ENCODE data around the gene RRAGD.
"Not testable (repeated sequence)": the region's sequence is repeated elsewhere in the genome, so short reads cannot be mapped to it uniquely, and the experiment has no call there.

The RRAGD gene

DNA sequence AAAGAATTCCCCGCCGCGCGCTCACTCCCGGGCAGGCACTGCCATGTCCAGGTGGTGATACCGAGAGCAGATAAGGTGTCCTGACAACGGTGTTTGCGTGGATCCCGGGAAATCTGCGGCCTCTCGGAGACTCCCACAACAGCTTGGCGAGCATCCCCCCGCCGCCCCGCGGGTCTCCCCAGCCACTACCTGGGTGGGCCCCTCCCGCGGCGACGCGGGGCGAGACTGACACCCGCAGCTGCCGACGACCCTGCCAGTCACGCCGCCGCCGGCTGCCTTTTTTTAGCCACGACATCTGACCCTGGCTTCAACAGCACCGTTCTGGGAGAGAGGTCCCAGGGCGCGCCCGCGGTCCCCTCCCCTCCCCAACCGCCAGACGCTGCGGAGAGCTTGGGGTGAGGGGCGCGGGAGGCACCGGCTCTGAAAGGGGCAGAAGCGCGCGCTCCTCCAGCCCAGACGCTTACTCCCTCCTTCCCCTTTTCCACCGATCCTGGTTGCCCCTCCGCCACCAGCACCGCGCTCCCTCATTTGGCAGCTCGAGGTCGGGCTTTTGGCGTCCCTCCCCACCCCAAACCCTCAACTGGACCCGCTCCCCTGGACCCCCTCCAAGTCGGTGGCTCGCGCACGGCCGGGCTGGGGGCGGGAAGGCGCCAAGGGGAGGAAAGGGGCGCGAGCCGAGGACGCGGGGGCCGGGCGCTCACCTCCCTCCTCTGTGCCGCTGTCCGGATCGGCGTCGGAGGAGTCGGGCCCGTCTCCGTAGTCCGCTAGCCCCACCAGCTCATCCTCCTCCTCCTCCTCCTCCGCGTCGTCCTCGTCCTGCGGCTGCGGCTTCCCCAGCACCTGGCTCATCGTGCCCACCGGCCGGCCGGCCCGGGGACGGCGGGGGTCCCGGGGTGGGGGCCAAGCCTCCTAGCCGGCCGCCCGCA, 665 bp downstream of the RRAGD start:
- DNase-seq (ENCODE audit: low spot score): no peak

DNA sequence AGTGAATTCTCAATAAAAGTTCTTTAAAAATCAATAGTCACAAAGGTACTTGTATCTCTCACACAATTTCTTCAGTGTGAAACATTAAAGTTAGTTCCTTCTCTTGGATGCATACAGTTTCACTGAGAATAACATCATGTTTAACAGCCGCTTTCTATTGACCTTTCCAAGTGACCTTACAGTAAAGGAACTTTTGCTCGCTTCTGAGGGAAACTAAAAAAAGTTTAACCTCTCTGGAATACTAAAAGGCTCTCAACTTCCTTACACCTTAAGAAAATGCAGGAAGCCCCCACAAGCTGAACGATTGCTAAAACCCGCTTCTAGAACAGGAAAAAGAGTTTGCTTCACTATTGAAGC, 1.3 kb downstream of the RRAGD start:
- no peak for DNase-seq (ENCODE audit: low spot score)

DNA sequence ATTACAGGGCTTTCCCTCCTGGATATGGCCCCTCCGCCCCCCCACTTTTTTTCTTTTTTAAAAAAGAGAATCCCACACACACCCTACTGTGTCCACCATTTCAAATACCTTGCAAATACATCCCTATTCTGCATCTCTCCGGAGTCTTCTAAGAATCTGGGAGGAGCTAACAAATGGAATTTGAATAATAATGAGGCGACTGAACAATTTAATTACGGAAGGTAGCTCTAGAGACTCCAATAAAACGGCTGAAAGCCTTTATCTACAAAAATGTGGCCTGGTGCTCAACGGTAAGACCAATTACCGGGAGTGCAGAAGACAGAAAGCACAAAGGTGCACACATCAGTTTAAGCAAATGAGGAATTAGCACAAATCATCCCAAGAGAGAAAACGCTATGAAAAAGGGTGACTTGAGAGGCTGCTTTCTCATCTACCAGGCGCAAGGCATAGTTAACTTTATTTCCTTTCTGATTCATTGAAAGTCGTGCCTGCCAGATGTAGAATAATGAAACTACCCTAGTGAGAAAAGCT, 1.8 kb downstream of the RRAGD start:
- DNase-seq (ENCODE audit: low spot score): no peak

- no peak for DNase-seq (ENCODE audit: low spot score)
These were observed 2.5 kb downstream of the RRAGD start for GRCh38 chr6:89409461-89410035.

GRCh38 chr6:89406141-89406540, 5.9 kb downstream of the RRAGD start:
- no peak for DNase-seq (ENCODE audit: low spot score)

- DNase-seq (ENCODE audit: low spot score): no peak
These were observed 7.6 kb downstream of the RRAGD start for GRCh38 chr6:89404512-89404911.

GRCh38 chr6:89402776-89403175, 9.3 kb downstream of the RRAGD start:
- DNase-seq (ENCODE audit: low spot score): no peak

GRCh38 chr6:89400912-89401399, 11.1 kb downstream of the RRAGD start:
- no peak for DNase-seq (ENCODE audit: low spot score)

GRCh38 chr6:89400050-89400449, 12.0 kb downstream of the RRAGD start:
- DNase-seq (ENCODE audit: low spot score): no peak

- DNase-seq (ENCODE audit: low spot score): no peak
These were observed 13.1 kb downstream of the RRAGD start for GRCh38 chr6:89398762-89399525.

- not testable (repeated sequence) for DNase-seq (ENCODE audit: low spot score)
These were observed 14.2 kb downstream of the RRAGD start for GRCh38 chr6:89397884-89398283.

- DNase-seq (ENCODE audit: low spot score): no peak
These were observed 18.4 kb downstream of the RRAGD start for GRCh38 chr6:89393659-89394058.

DNA sequence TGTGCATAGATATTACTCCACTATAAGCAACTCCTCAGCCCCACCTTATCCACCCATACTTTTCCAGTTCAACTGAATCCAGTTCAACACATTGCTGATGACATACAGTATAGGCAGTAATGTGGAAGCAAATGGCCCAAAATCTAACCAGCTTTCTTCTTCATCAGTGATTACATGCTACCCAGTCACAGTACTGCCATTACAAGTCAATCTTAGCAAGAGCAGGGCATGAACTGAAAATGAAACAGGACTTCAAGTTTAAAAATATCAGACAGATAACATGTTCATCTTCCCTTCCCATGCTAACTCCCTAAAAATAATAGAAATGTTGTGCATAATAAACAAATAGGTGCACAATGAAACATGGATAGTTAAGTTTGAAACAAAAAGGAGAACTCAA, 19.2 kb downstream of the RRAGD start:
- DNase-seq (ENCODE audit: low spot score): no peak

DNA sequence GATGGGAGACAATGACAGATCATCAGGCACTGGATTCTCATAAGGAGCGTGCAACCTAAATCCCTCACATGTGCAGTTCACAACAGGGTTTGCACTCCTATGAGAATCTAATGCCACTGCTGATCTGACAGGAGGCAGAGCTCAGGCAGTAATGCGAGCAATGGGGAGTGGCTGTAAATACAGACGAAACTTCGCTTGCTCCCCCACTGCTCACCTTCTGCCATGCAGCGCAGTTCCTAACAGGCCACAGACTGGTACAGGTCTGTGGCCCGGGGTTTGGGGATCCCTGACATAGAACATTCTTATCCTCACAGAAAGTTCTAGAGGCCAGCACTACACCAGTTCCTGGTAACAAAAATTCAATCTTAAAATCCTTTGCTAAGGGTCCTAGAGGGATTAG, 23.2 kb downstream of the RRAGD start:
- DNase-seq (ENCODE audit: low spot score): no peak

- DNase-seq (ENCODE audit: low spot score): no peak
These were observed 24.4 kb downstream of the RRAGD start for GRCh38 chr6:89387516-89388201.

DNA sequence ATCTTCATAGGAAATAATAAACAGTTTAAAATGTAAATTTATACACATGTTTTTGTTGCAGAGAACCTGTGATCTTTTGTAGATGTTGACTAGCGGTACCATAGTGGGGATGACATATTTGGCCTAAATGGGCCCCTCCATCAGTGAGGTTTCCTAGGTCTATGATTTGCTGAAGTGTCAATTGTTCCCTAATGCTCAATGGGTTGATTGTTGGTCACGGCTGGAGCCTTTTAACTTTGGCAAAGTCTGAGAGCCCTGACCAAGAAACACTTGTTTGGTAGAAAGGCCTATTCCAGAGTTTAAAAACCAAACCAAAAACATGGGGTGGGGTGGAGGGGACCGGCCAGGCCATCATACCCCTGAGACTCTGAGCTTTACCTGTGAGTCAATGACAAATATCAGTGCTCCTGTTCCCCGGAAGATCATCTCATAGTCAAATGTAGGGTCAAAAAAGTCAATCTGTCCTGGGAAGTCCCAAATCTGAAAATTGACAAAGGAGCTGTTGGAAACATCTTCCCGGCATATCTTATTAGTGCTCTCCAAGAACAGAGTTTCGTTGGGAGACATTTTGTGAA, 25.1 kb downstream of the RRAGD start:
- no peak for DNase-seq (ENCODE audit: low spot score)

DNA sequence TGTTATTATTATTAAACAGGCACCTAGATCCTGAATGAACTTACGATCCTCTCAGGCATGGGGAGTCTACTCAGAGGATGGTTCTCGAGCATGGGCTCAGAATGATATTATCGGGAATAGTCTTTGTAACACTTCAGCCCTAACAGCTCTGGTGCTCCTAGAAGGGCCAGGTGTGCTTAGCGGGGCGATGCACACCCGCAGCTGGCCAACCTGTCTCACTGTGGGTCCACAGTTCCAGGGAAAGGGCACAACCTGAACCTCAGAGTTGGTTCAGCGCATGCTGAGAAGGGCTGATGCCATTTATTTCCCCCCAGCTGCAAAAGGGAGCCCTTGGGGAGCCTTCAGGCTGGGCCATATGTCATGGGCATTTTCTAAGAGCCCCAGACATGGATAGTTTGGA, 26.2 kb downstream of the RRAGD start:
- no peak for DNase-seq (ENCODE audit: low spot score)

- DNase-seq (ENCODE audit: low spot score): peak; percentile 68
These were observed 26.9 kb downstream of the RRAGD start for GRCh38 chr6:89385156-89385667.

DNA sequence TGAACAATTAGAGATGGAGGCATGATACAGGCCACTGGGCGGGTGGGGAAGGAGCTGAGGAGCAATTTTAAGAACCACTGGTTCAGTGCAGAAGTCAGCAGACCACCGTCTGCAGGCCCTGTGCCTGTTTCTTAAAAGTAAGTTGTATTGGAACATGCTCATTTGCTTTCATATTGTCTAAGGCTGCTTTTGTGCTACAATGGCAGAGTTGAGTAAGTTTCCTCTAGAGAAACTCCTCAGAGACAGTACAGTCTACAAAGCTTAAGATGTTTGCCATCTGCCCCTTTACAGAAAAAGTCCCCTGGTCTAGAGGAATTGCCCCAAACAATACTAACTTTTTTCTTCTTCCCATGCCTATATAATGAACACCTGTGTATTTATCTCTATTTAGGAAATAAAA, 31.0 kb downstream of the RRAGD start:
- DNase-seq (ENCODE audit: low spot score): no peak

GRCh38 chr6:89379281-89379680, 32.8 kb downstream of the RRAGD start:
- DNase-seq (ENCODE audit: low spot score): no peak

- no peak for DNase-seq (ENCODE audit: low spot score)
These were observed 33.4 kb downstream of the RRAGD start for GRCh38 chr6:89378628-89379027.

All from COLO829 (cell line).